HG02973 (cell line): ENCODE results near the gene CEMIP2.
A peak's percentile ranks its signal among the peaks of the same experiment; 100 is the strongest.

Experiments used
- ATAC-seq: cut with Tn5 transposase; IDR thresholded peaks from one replicate; pipeline ENCODE4 v1.9.1; 2021; ENCODE audit warnings: moderate library complexity; ENCODE audit not compliant: unreplicated experiment

The CEMIP2 gene

GRCh38 chr9:71647094-71647591 lies 121.2 kb downstream of the CEMIP2 start:
- ATAC-seq = peak; percentile 82

- ATAC-seq = no peak
Measured at GRCh38 chr9:71646131-71646530, 122.2 kb downstream of the CEMIP2 start.

- no peak for ATAC-seq
Measured at GRCh38 chr9:71644819-71645362, 123.4 kb downstream of the CEMIP2 start.

GRCh38 chr9:71643330-71643729 lies 125.0 kb downstream of the CEMIP2 start:
- no peak for ATAC-seq

- no peak for ATAC-seq
Measured at GRCh38 chr9:71642056-71642455, 126.3 kb downstream of the CEMIP2 start.

- ATAC-seq = no peak
Measured at GRCh38 chr9:71638627-71639026, 129.7 kb downstream of the CEMIP2 start.

GRCh38 chr9:71637926-71638325 lies 130.4 kb downstream of the CEMIP2 start:
- ATAC-seq = no peak

- no peak for ATAC-seq
Measured at GRCh38 chr9:71637375-71637774, 130.9 kb downstream of the CEMIP2 start.

GRCh38 chr9:71636143-71636839 lies 132.0 kb downstream of the CEMIP2 start:
- no peak for ATAC-seq

GRCh38 chr9:71634752-71635151 lies 133.6 kb downstream of the CEMIP2 start:
- no peak for ATAC-seq
